Keratinocyte (primary cell): Measurements from ENCODE around the gene ADGRG1. TPM values are rescaled to one million over a fixed set of nuclear protein-coding genes. Genes with fewer than 3 reads are reported as not detected.

Source experiments
- DNase-seq: peaks from one replicate; pipeline ENCODE4 v3.0.0-alpha.2; 2011; ENCODE audit warnings: low read depth, missing footprints, low spot score
- FAIRE-seq: peaks from 2 replicates; lab custom pipeline; 2011; peaks lifted over from hg19 to GRCh38; lab: Jason Lieb, UNC
- H2AFZ ChIP-seq: 2 replicates; pipeline ENCODE4 v1.6.0; 2012; ENCODE audit warnings: low read length, control low read depth, inconsistent platforms; ENCODE audit not compliant: control insufficient read depth
- H3K27ac ChIP-seq: 2 replicates; pipeline ENCODE4 v1.5.1; 2011; ENCODE audit warnings: low read length; ENCODE audit not compliant: control insufficient read depth, insufficient read depth
- H3K27me3 ChIP-seq: 3 replicates; pipeline ENCODE4 v1.6.0; 2011; ENCODE audit warnings: low read length; ENCODE audit not compliant: control insufficient read depth, insufficient read depth; ENCODE audit errors: extremely low read depth
- H3K36me3 ChIP-seq, 2 experiments: 2 replicates in 1 of 2; 3 replicates in 1 of 2; pipeline ENCODE4 v1.5.1; 2011; ENCODE audit warnings: low read length in 2 of 2, mild to moderate bottlenecking in 1 of 2; ENCODE audit not compliant: control insufficient read depth in 2 of 2, insufficient read depth in 2 of 2; ENCODE audit errors: extremely low read depth in 1 of 2
- H3K4me1 ChIP-seq: 3 replicates; pipeline ENCODE4 v1.5.1; 2011; ENCODE audit warnings: low read length; ENCODE audit not compliant: control insufficient read depth, insufficient read depth; ENCODE audit errors: extremely low read depth
- H3K4me2 ChIP-seq: 3 replicates; pipeline ENCODE4 v1.6.0; 2011; ENCODE audit warnings: low read depth, low read length; ENCODE audit not compliant: control insufficient read depth, insufficient read depth; ENCODE audit errors: extremely low read depth
- H3K4me3 ChIP-seq, 3 experiments: fragments of 200-600 bp in 1 of 3; sonication (generic) in 1 of 3; 2 replicates in 2 of 3; 3 replicates in 1 of 3; pipeline ENCODE4 v1.5.1; 2011 to 2016; ENCODE audit warnings: low read length in 3 of 3, mild to moderate bottlenecking in 3 of 3, control low read depth in 2 of 3, inconsistent platforms in 1 of 3, low read depth in 1 of 3, mixed read lengths in 1 of 3, mixed run types in 1 of 3, moderate library complexity in 1 of 3; ENCODE audit not compliant: control insufficient read depth in 2 of 3, insufficient read depth in 2 of 3; ENCODE audit errors: extremely low read depth in 1 of 3
- H3K79me2 ChIP-seq: 2 replicates; pipeline ENCODE4 v1.6.0; 2012; ENCODE audit warnings: low read length; ENCODE audit not compliant: control insufficient read depth, insufficient read depth
- H3K9ac ChIP-seq: 3 replicates; pipeline ENCODE4 v1.6.0; 2011; ENCODE audit warnings: low read length; ENCODE audit not compliant: control insufficient read depth, insufficient read depth; ENCODE audit errors: extremely low read depth
- H3K9me1 ChIP-seq: 3 replicates; pipeline ENCODE4 v1.6.0; 2011; ENCODE audit warnings: low read length; ENCODE audit not compliant: control insufficient read depth, insufficient read depth; ENCODE audit errors: extremely low read depth
- H3K9me3 ChIP-seq: 2 replicates; pipeline ENCODE4 v1.5.1; 2012; ENCODE audit warnings: low read depth, low read length; ENCODE audit not compliant: control insufficient read depth
- H4K20me1 ChIP-seq: 3 replicates; pipeline ENCODE4 v1.6.0; 2011; ENCODE audit warnings: low read length; ENCODE audit not compliant: control insufficient read depth, insufficient read depth; ENCODE audit errors: extremely low read depth
- CTCF ChIP-seq, 3 experiments: IDR thresholded peaks in 1 of 3; conservative IDR thresholded peaks in 1 of 3; optimal IDR thresholded peaks in 1 of 3; 2 replicates in 2 of 3; 3 replicates in 1 of 3; pipeline versions ENCODE3 to v1.5.1; 2011; ENCODE audit warnings: low read length in 3 of 3, mild to moderate bottlenecking in 3 of 3, moderate library complexity in 2 of 3, control low read depth in 1 of 3, inconsistent platforms in 1 of 3; ENCODE audit not compliant: insufficient read depth in 2 of 3; ENCODE audit errors: extremely low read depth in 1 of 3
- EZH2 ChIP-seq: IDR thresholded peaks from one replicate; pipeline ENCODE4 v1.6.1; 2012; ENCODE audit warnings: inconsistent platforms, mild to moderate bottlenecking, low read length, moderate library complexity
- dilution Hi-C: fragments of 300-500 bp; cut with MboI; formaldehyde crosslinking; loops from one replicate; pipeline ENCODE4 v1.7.0; 2020; ENCODE audit warnings: low sequenced_read_pairs; ENCODE audit not compliant: extremely low pct_ligation_motif_present
- polyA plus RNA-seq, 5 experiments: library from polyadenylated mRNA; depleted of rRNA in 3 of 5; stranded (reverse) in 3 of 5; stranded (forward) in 1 of 5; unstranded in 1 of 5; fragments of >200 nt; gene quantifications; 1 replicate in 1 of 5; 2 replicates in 3 of 5; 3 replicates in 1 of 5; pipeline versions ENCODE4 v1.2.1 to v1.2.3, GENCODE V29; 2011 to 2012; ENCODE audit warnings: missing spikeins in 2 of 5, low read depth in 1 of 5, low replicate concordance in 1 of 5

The ADGRG1 gene
- polyA plus RNA-seq, 1 donor (not counting 4 experiments of a cell fraction or from before 2014, with no cell fraction given), result 28.4 TPM

DNA sequence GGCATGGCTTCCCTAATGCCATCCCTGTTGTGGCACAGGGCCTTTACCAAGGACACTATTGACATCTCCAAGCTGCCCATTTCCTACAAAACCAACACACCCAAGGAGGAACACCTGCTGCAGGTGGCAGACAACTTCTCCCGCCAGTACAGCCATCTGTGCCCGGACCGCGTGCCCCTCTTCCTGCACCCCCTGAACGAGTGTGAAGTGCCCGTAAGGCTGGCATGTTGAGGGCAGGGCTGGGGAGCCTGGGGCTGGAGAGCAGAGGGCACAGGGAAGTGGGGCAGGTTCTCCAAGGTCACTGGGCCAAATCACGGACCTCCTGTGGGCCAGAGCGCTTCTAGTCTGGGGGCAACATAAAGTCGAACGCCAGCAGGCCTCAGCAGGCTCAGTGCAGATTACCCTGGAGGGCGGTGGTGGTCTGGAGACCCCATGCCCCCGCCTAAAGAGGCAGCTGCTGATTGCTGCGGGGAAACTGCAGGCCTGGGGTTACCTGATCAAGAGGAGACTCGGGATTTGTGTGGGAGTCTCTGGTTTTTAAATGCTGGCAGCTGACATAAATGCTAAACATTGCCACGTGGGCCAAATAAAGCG lies 70.5 kb downstream of the ADGRG1 start:
- DNase-seq (no peak), FAIRE-seq (no peak)
- Histone ChIP-seq H3K9me1 (no peaks in the 10 kb centered on the region), H3K79me2 (no peaks in the 10 kb centered on the region), H3K36me3 (no peaks in the 10 kb centered on the region), H3K9me3 (no peaks in the 10 kb centered on the region), H3K27ac (no peak overlapping the region), H3K4me2 (no peak overlapping the region), H4K20me1 (no peaks in the 10 kb centered on the region), H3K4me3 (no peak overlapping the region), H3K9ac (no peak overlapping the region), H2AFZ (no peak overlapping the region), H3K4me1 (no peaks in the 10 kb centered on the region), H3K27me3 (no peaks in the 10 kb centered on the region)
- TF ChIP-seq EZH2, result no peak
- TF ChIP-seq CTCF (optimal IDR thresholded peaks at IDR 0.05 in 1 of 3, IDR thresholded peaks at IDR 0.05 in 1 of 3, conservative IDR thresholded peaks at IDR 0.05 in 1 of 3; ENCODE audit: extremely low read depth in 1 of 3, insufficient read depth in 2 of 3, low read length in 3 of 3), result no peak
- dilution Hi-C loops, result no loop called here

GRCh38 chr16:57699481-57699880 lies 71.1 kb downstream of the ADGRG1 start:
- no peaks in the 10 kb centered on the region for H3K9me1 ChIP-seq
- dilution Hi-C loops, result no loop called here
- H3K36me3 ChIP-seq, result no peaks in the 10 kb centered on the region
- H3K9ac ChIP-seq, result no peak overlapping the region
- no peaks in the 10 kb centered on the region for H3K4me1 ChIP-seq
- DNase-seq, result no peak
- no peak for FAIRE-seq
- H2AFZ ChIP-seq, result no peak overlapping the region
- TF ChIP-seq EZH2, result no peak
- no peak for TF ChIP-seq CTCF (optimal IDR thresholded peaks at IDR 0.05 in 1 of 3, IDR thresholded peaks at IDR 0.05 in 1 of 3, conservative IDR thresholded peaks at IDR 0.05 in 1 of 3; ENCODE audit: extremely low read depth in 1 of 3, insufficient read depth in 2 of 3, low read length in 3 of 3)
- no peak overlapping the region for H3K4me2 ChIP-seq
- no peaks in the 10 kb centered on the region for H3K9me3 ChIP-seq
- no peak overlapping the region for H3K27ac ChIP-seq
- no peaks in the 10 kb centered on the region for H4K20me1 ChIP-seq
- H3K4me3 ChIP-seq, result no peak overlapping the region
- no peaks in the 10 kb centered on the region for H3K79me2 ChIP-seq
- no peaks in the 10 kb centered on the region for H3K27me3 ChIP-seq
